Measurements from ENCODE around the gene VPS54. TPM values are rescaled to one million over a fixed set of nuclear protein-coding genes. Genes with fewer than 3 reads are reported as not detected.

VPS54 gene
- total RNA-seq, 1 experiment from 2014 or later, result 14.6 TPM

DNA sequence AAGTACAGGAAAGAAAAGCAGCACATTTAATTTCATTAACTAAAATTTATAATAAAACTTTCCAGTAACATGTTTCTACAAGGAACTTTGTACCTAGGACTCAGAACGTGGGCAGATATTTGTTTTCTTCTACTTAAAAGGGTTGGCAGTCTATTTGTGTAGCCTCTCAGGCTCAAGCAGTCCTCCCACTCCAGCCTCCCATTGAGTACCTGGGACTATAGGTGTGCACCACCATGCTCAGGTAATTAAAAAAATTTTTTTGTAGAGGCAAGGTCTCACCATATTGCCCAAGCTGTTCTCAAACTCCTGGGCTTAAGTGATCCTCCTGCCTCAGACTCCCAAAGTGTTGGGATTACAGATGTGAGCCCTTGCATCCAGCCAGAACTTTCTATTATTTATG is 140.7 kb downstream of the VPS54 start:
- Mint-ChIP-seq H3K36me3 (peaks cover 78% of the 10 kb centered on the region), H3K4me1 (peaks cover 89% of the 10 kb centered on the region), H3K9me3 (no peaks in the 10 kb centered on the region), H3K27me3 (ENCODE audit: low read depth) (no peaks in the 10 kb centered on the region), H3K27ac (peak overlapping the region; percentile 74), H3K4me3 (peak overlapping the region; percentile 21)
- POLR2A ChIA-PET, result interaction anchor here (1.0 kb wide), 1 partner anchor 180 kb away, joined by 3 read pairs; no protein-coding TSS in a partner anchor
- CTCF ChIA-PET, result interaction anchor here (1.2 to 1.6 kb wide), 2 partner anchors 17 to 180 kb away, joined by 4 to 5 read pairs; no protein-coding TSS in a partner anchor
- ATAC-seq (no peak), DNase-seq (ENCODE audit: low spot score) (no peak)
- no peak for TF ChIP-seq ZNF232 (CRISPR knock-in tag; IDR thresholded peaks at IDR 0.05)
- no peak for TF ChIP-seq HMGA2 (CRISPR knock-in tag; IDR thresholded peaks at IDR 0.05)
- no peak for TF ChIP-seq GRHL2 (CRISPR knock-in tag; IDR thresholded peaks at IDR 0.05; ENCODE audit: insufficient replicate concordance, severe bottlenecking)

- H3K27ac Mint-ChIP-seq, result peak overlapping the region; percentile 78
- peaks cover 78% of the 10 kb centered on the region for H3K36me3 Mint-ChIP-seq
- TF ChIP-seq NR2C2 (CRISPR knock-in tag; IDR thresholded peaks at IDR 0.05), result no peak
- POLR2A ChIA-PET, result no interaction called here
- no peak for ATAC-seq
- CTCF ChIA-PET, result interaction anchor here (1.8 kb wide), 1 partner anchor 177 kb away, joined by 7 read pairs; no protein-coding TSS in a partner anchor
- no peaks in the 10 kb centered on the region for H3K27me3 Mint-ChIP-seq (ENCODE audit: low read depth)
- no peak for DNase-seq (ENCODE audit: low spot score)
- peaks cover 87% of the 10 kb centered on the region for H3K4me1 Mint-ChIP-seq
- H3K9me3 Mint-ChIP-seq, result no peaks in the 10 kb centered on the region
- no peak overlapping the region for H3K4me3 Mint-ChIP-seq
Measured at GRCh38 chr2:63876311-63876710, 142.9 kb downstream of the VPS54 start.

- Mint-ChIP-seq H3K4me3 (no peak overlapping the region), H3K9me3 (no peaks in the 10 kb centered on the region), H3K27me3 (ENCODE audit: low read depth) (no peaks in the 10 kb centered on the region), H3K4me1 (peaks cover 85% of the 10 kb centered on the region), H3K27ac (peak overlapping the region; percentile 78), H3K36me3 (peaks cover 76% of the 10 kb centered on the region)
- no peak for TF ChIP-seq ETV6 (CRISPR knock-in tag; IDR thresholded peaks at IDR 0.05)
- TF ChIP-seq NFYB (CRISPR knock-in tag; conservative IDR thresholded peaks at IDR 0.05; ENCODE audit: low read depth), result no peak
- TF ChIP-seq E2F4 (CRISPR knock-in tag; IDR thresholded peaks at IDR 0.05; ENCODE audit: borderline replicate concordance, low read depth), result no peak
- TF ChIP-seq TP53 (CRISPR knock-in tag; IDR thresholded peaks at IDR 0.05), result no peak
- no peak for TF ChIP-seq CBFB (CRISPR knock-in tag; IDR thresholded peaks at IDR 0.05; ENCODE audit: low read depth)
- TF ChIP-seq ZNF396 (CRISPR knock-in tag; IDR thresholded peaks at IDR 0.05; ENCODE audit: borderline replicate concordance), result no peak
- TF ChIP-seq TCF7 (CRISPR knock-in tag; IDR thresholded peaks at IDR 0.05; ENCODE audit: low read depth), result no peak
- TF ChIP-seq EMX1 (CRISPR knock-in tag; IDR thresholded peaks at IDR 0.05), result no peak
- no peak for TF ChIP-seq ZBTB21 (CRISPR knock-in tag; IDR thresholded peaks at IDR 0.05; ENCODE audit: borderline replicate concordance)
- TF ChIP-seq USF1 (CRISPR knock-in tag; IDR thresholded peaks at IDR 0.05), result no peak
- no peak for TF ChIP-seq ZNF121 (CRISPR knock-in tag; IDR thresholded peaks at IDR 0.05)
- no peak for TF ChIP-seq ZNF425 (CRISPR knock-in tag; conservative IDR thresholded peaks at IDR 0.05)
- no peak for TF ChIP-seq ESRRA (CRISPR knock-in tag; IDR thresholded peaks at IDR 0.05; ENCODE audit: borderline replicate concordance)
- TF ChIP-seq GTF2I (CRISPR knock-in tag; conservative IDR thresholded peaks at IDR 0.05), result no peak
- ATAC-seq (no peak), DNase-seq (ENCODE audit: low spot score) (no peak)
- ChIA-PET CTCF (interaction anchor here (1.8 kb wide), 1 partner anchor 177 kb away, joined by 7 read pairs; no protein-coding TSS in a partner anchor), POLR2A (no interaction called here)
Measured at GRCh38 chr2:63875559-63876245, 143.5 kb downstream of the VPS54 start.

All from WTC11 (cell line).